ENCODE measurements around the gene FAM135A. TPM values are rescaled to one million over a fixed set of nuclear protein-coding genes. Genes with fewer than 3 reads are reported as not detected.

FAM135A gene
- total and polyA plus RNA-seq, 2 of the 4 experiments (the other 2 are of a cell fraction) = 2.2 to 7.9 TPM

DNA sequence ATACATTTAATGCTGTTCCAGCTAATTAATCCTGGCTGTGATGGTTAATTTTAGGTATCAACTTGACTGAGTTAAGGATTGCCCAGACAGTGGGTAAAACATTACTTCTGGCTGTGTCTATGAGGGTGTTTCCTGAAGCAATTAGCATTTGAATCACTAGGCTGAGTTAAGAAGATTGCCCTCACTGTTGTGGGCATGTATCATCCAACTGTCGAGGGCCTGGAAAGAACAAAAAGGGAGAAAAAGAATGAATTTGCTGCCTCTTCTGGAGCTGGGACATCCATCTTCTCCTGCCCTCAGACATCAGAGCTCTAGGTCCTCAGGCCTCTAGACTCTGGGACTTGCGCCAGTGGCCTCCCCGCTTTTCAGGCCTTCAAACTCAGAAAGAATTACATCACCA, 187.7 kb downstream of the FAM135A start:
- no peak for ATAC-seq (ENCODE audit: low read depth)
- H2BK5ac ChIP-seq (ENCODE audit: low read depth, low read length, poor library complexity, severe bottlenecking) = no peak overlapping the region
- H2AFZ ChIP-seq (replicated peaks; ENCODE audit: low read length, poor library complexity) = no peak overlapping the region
- no peak overlapping the region for H2BK20ac ChIP-seq (ENCODE audit: low read depth, low read length)
- no peaks in the 10 kb centered on the region for H4K20me1 ChIP-seq (ENCODE audit: insufficient read depth, low read length)
- H2AK9ac ChIP-seq (replicated peaks; ENCODE audit: low read depth, low read length, poor library complexity) = no peak overlapping the region
- TF ChIP-seq MAZ (IDR thresholded peaks at IDR 0.05; ENCODE audit: borderline replicate concordance, low read depth, low read length) = no peak
- no peak for TF ChIP-seq SMC3 (IDR thresholded peaks at IDR 0.05; ENCODE audit: low read depth, low read length)
- TF ChIP-seq NFE2L2 (IDR thresholded peaks at IDR 0.05; ENCODE audit: low read depth, low read length) = no peak
- BruUV-seq (replicated peaks) = no TSS peak
- H3K27me3 ChIP-seq (ENCODE audit: control insufficient read depth, insufficient read depth, low read length) = no peaks in the 10 kb centered on the region
- no CpG with 5 or more reads among the region's 3 CpGs for WGBS, 2 experiments (ENCODE audit: extremely low coverage in 2 of 2, insufficient read length in 1 of 2)
- POLR2A ChIA-PET (ENCODE audit: unreplicated experiment) = no interaction called here
- H3K56ac ChIP-seq (ENCODE audit: extremely low read depth, insufficient read depth, low read length) = no peak overlapping the region
- CTCF ChIA-PET = no interaction called here
- no peak overlapping the region for H2BK120ac ChIP-seq (ENCODE audit: low read depth, low read length)
- no peak overlapping the region for H3K27ac ChIP-seq (ENCODE audit: insufficient read depth, low read length)
- no peak overlapping the region for H3K18ac ChIP-seq (ENCODE audit: low read depth, low read length)
- no peak overlapping the region for H3K9ac ChIP-seq (ENCODE audit: low read depth, low read length)
- H3K14ac ChIP-seq (replicated peaks; ENCODE audit: low read depth, low read length) = no peak overlapping the region
- no peaks in the 10 kb centered on the region for H3K4me1 ChIP-seq (ENCODE audit: control insufficient read depth, insufficient read depth, low read length)
- in situ Hi-C loops (cut with MboI; ENCODE audit: low sequenced_read_pairs) (no loop called here), intact Hi-C loops (cut with micrococcal nuclease) (no loop called here), dilution Hi-C loops (cut with HindIII; ENCODE audit: low sequenced_read_pairs, unreplicated experiment) (no loop called here)
- no peak overlapping the region for H3K4me2 ChIP-seq (ENCODE audit: low read depth, low read length)
- H3K23ac ChIP-seq (ENCODE audit: low read depth, low read length) = no peak overlapping the region
- H3K36me3 ChIP-seq (ENCODE audit: control insufficient read depth, insufficient read depth, low read length) = no peaks in the 10 kb centered on the region
- H2AK5ac ChIP-seq (ENCODE audit: low read depth, low read length) = no peak overlapping the region
- H4K8ac ChIP-seq (ENCODE audit: low read depth in 2 of 2, low read length in 2 of 2) = no peak overlapping the region
- H4K5ac ChIP-seq (ENCODE audit: low read depth, low read length) = no peak overlapping the region
- no peaks in the 10 kb centered on the region for H3K79me1 ChIP-seq (ENCODE audit: low read depth in 1 of 2, low read length in 2 of 2)
- H3K9me3 ChIP-seq (ENCODE audit: control insufficient read depth, insufficient read depth, low read length) = no peaks in the 10 kb centered on the region
- H3K9me1 ChIP-seq (ENCODE audit: insufficient read depth, low read length) = no peaks in the 10 kb centered on the region
- H3K4ac ChIP-seq (ENCODE audit: low read depth, low read length) = no peak overlapping the region
- no peak for DNase-seq
- H4K91ac ChIP-seq (ENCODE audit: insufficient read depth, low read depth, low read length) = no peak overlapping the region
- no peak overlapping the region for H3K4me3 ChIP-seq (ENCODE audit: insufficient read depth, low read depth, low read length)
- H2BK15ac ChIP-seq (ENCODE audit: low read depth, low read length) = no peak overlapping the region

Data from IMR-90 (cell line).